ENCODE data around the gene LMBRD2.

The LMBRD2 gene

DNA sequence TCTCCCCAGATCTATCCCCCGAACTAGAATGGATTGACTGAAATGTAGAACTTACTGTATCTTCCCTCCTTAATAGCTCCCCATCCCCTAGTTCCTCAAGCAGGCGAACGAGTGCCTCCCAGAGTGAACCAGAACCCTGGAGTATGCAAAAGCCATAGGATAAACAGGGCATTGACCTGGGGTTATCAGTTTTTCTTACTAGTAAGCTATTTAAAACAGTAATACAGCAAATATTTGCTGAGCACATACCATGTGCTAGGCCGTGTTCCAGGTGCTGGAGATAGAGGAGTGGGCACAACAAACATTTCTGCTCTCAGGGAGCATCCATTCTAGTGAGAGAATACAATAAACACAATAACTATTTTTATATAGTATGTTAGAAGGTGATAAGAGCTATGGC, 2.0 kb upstream of the LMBRD2 start:
- no peak for TF ChIP-seq CTCF (IDR thresholded peaks at IDR 0.05; ENCODE audit: low read depth, low read length, missing control alignments)
- DNase-seq (ENCODE audit: extremely low read depth, low read depth) = no peak
- H3K4me3 ChIP-seq (replicated peaks; ENCODE audit: low read depth, low read length) = peak overlapping the region; percentile 74

DNA sequence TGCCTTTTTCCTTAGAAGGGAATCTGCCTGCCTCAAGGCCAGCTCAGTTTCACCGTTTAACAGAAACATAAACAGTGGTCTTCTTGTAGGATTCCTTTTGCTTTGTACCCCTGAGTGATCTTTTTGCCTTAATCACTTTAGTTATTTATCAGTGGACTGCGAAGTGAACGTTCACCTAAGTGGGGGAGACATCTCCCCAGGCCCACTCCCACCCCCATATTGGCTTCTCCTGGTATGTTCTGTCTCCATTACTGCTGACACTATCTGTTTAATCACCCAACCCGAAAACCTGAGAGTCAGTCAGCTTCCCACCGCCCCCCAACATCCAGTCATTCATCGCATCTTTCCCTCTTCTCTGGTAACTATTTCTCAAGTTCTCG, 1.6 kb upstream of the LMBRD2 start:
- TF ChIP-seq CTCF (IDR thresholded peaks at IDR 0.05; ENCODE audit: low read depth, low read length, missing control alignments) = no peak
- no peak for DNase-seq (ENCODE audit: extremely low read depth, low read depth)
- peak overlapping the region; percentile 74 for H3K4me3 ChIP-seq (replicated peaks; ENCODE audit: low read depth, low read length)

DNA sequence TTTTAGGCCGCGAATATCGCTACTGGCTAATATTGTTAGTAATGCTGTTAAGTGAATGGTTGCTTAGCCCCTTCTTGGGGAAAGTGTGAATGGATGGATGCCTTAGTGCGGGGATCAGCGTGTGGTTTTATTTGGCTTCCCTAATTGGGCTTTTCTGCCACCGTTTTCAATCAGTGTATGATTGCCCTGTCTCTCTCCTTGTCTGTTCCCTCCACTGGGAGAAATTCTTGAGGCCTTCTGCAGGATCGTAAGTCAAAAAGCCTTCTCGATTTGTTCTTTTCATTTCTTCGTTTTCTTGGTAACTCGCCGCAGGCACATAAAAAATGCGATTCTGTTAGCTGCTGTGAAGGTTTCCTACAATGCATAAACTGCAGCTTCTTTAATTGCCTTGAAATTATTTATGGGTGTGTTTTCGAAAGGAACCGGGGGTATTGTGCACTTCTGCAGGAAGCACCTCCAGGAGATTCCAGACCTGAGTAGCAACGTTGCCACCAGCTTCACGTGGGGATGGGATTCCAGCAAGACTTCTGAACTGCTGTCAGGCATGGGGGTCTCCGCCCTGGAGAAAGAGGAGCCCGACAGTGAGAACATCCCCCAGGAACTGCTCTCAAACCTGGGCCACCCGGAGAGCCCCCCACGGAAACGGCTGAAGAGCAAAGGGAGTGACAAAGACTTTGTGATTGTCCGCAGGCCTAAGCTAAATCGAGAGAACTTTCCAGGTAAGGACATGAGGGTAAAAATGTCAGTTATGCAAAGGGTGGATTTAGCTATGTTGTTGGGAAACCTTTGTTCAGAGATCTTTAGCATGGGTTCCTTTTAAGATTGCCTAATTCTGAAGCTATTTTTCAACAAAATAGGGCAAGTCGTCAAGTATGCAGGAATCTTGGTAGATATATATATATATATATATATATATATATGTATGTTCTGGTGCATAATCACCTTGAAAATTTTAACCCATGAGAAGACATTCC, 924 bp upstream of the LMBRD2 start:
- no peak for TF ChIP-seq CTCF (IDR thresholded peaks at IDR 0.05; ENCODE audit: low read depth, low read length, missing control alignments)
- peak overlapping the region; percentile 74 for H3K4me3 ChIP-seq (replicated peaks; ENCODE audit: low read depth, low read length)
- DNase-seq (ENCODE audit: extremely low read depth, low read depth) = no peak

DNA sequence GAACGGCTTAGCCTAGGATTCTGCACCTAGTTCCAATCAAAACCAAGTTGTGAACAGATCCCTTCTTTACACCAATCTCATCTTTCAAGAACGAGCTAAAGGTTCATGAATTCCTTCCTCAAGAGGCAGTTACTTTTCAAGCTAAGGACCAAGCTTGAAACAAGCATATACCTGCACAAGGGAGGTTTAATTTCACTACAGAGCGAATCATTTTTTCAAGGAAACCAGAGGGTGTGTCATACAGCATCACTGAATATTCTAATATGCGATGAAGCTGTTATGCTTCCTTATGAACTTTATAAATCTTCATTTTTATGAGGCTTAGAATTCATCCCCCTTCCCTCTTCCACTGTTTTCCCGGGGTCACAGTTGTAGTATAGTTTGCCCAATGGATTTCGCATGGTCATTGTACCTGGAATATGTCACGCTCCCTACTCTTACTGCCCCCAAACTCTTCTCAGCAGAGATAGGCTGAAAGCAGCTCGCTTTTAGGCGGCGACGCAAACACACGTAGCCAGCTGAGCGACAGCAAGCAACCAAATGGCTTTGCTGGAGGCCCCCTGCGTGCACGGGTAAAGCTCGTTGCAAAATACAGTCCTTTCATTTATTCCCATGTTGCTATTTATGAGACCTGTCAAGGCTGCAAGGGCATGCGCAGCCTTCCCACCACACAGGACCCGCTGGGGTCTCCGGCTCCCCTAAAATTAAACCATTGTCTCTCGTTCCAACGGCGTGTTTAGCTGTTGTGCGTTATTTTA, 832 bp downstream of the LMBRD2 start:
- no peak for TF ChIP-seq CTCF (IDR thresholded peaks at IDR 0.05; ENCODE audit: low read depth, low read length, missing control alignments)
- no peak for DNase-seq (ENCODE audit: extremely low read depth, low read depth)
- peak overlapping the region; percentile 74 for H3K4me3 ChIP-seq (replicated peaks; ENCODE audit: low read depth, low read length)

- no peak for TF ChIP-seq CTCF (IDR thresholded peaks at IDR 0.05; ENCODE audit: low read depth, low read length, missing control alignments)
- DNase-seq (ENCODE audit: extremely low read depth, low read depth) = no peak
- H3K4me3 ChIP-seq (replicated peaks; ENCODE audit: low read depth, low read length) = no peak overlapping the region
Measured at GRCh38 chr5:36147681-36148080, 4.0 kb downstream of the LMBRD2 start.

DNA sequence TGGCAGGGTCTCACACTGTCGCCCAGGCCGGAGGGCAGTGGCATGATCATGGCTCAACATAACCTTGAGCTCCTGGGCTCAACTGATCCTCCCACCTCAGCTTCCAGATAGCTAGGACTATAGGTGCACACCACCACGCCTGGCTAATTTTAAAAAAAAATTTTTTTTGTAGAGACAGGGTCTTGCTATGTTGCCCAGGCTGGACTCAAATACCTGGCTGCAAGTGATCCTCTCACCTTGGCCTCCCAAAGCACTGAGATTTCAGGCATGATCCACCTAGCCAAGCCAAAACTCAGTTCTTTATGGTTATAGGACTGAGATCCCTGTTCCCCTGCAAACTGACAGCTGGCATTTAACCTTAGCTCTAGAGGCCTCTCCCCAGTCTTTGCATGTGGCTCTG, 5.3 kb downstream of the LMBRD2 start:
- no peak overlapping the region for H3K4me3 ChIP-seq (replicated peaks; ENCODE audit: low read depth, low read length)
- no peak for DNase-seq (ENCODE audit: extremely low read depth, low read depth)
- no peak for TF ChIP-seq CTCF (IDR thresholded peaks at IDR 0.05; ENCODE audit: low read depth, low read length, missing control alignments)
